GM18519 (cell line): ENCODE results near the gene CLCA1.

Experiments
- ATAC-seq: cut with Tn5 transposase; IDR thresholded peaks from one replicate; pipeline ENCODE4 v1.9.1; 2021; ENCODE audit warnings: mild to moderate bottlenecking, moderate library complexity; ENCODE audit not compliant: unreplicated experiment, low FRiP score

The CLCA1 gene

GRCh38 chr1:86468501-86468977, at the start of gene CLCA1:
TSS of gene CLCA1 (plus strand) at chr1:86468927. CDS start at chr1:86468972, 45 bp downstream.
- no peak for ATAC-seq

- ATAC-seq, result peak; percentile 85
Observed at GRCh38 chr1:86419277-86419903, 49.3 kb upstream of the CLCA1 start.

- ATAC-seq, result no peak
Observed at GRCh38 chr1:86421601-86422280, 47.0 kb upstream of the CLCA1 start.

- no peak for ATAC-seq
Observed at GRCh38 chr1:86423473-86423872, 45.3 kb upstream of the CLCA1 start.

GRCh38 chr1:86423873-86424272, 44.9 kb upstream of the CLCA1 start, which contains the start of gene CLCA2:
TSS of gene CLCA2 (plus strand) at chr1:86424171. CDS start at chr1:86424248, 77 bp downstream.
- ATAC-seq, result no peak

- no peak for ATAC-seq
Observed at GRCh38 chr1:86429122-86429725, 39.5 kb upstream of the CLCA1 start.

GRCh38 chr1:86429835-86430234, 38.9 kb upstream of the CLCA1 start:
- ATAC-seq, result no peak

GRCh38 chr1:86430376-86430775, 38.4 kb upstream of the CLCA1 start:
- ATAC-seq, result no peak

- no peak for ATAC-seq
Observed at GRCh38 chr1:86434059-86434458, 34.7 kb upstream of the CLCA1 start.

- ATAC-seq, result no peak
Observed at GRCh38 chr1:86435327-86435726, 33.4 kb upstream of the CLCA1 start.

GRCh38 chr1:86436041-86436440, 32.7 kb upstream of the CLCA1 start:
- no peak for ATAC-seq

GRCh38 chr1:86441581-86441980, 27.1 kb upstream of the CLCA1 start:
- no peak for ATAC-seq

GRCh38 chr1:86441997-86442396, 26.7 kb upstream of the CLCA1 start:
- no peak for ATAC-seq

- ATAC-seq, result no peak
Observed at GRCh38 chr1:86445919-86446318, 22.8 kb upstream of the CLCA1 start.

GRCh38 chr1:86447198-86447790, 21.4 kb upstream of the CLCA1 start:
- ATAC-seq, result no peak

GRCh38 chr1:86448670-86449069, 20.1 kb upstream of the CLCA1 start:
- ATAC-seq, result no peak

- ATAC-seq, result no peak
Observed at GRCh38 chr1:86449103-86449502, 19.6 kb upstream of the CLCA1 start.

- ATAC-seq, result peak; percentile 61
Observed at GRCh38 chr1:86450847-86451246, 17.9 kb upstream of the CLCA1 start.

- ATAC-seq, result no peak
Observed at GRCh38 chr1:86453664-86454063, 15.1 kb upstream of the CLCA1 start.

- no peak for ATAC-seq
Observed at GRCh38 chr1:86455073-86455472, 13.7 kb upstream of the CLCA1 start.

GRCh38 chr1:86460998-86461397, 7.7 kb upstream of the CLCA1 start:
- no peak for ATAC-seq
